ENCODE measurements around the gene ZNF487. TPM values are rescaled to one million over a fixed set of nuclear protein-coding genes. Genes with fewer than 3 reads are reported as not detected.
"Not testable (repeated sequence)": the region's sequence is repeated elsewhere in the genome, so short reads cannot be mapped to it uniquely, and the experiment has no call there.

Gene ZNF487
- total RNA-seq, 1 donor from 2014 or later = 2.2 TPM

GRCh38 chr10:43408710-43409384 lies 28.1 kb upstream of the ZNF487 start, which contains the start of gene HNRNPF:
HNRNPF (minus strand) TSS chr10:43409186; CDS start chr10:43387884, 21,302 bp downstream.
- no peaks in the 10 kb centered on the region for H3K9me3 Mint-ChIP-seq
- peaks cover 46% of the 10 kb centered on the region for H3K36me3 Mint-ChIP-seq (ENCODE audit: low read depth)
- H3K4me3 Mint-ChIP-seq (ENCODE audit: low read depth) = peak within 1 kb of the TSS; percentile 95
- H3K27ac Mint-ChIP-seq = peak within 1 kb of the TSS; percentile 99
- H3K4me1 Mint-ChIP-seq (ENCODE audit: low read depth) = peaks cover 25% of the 10 kb centered on the region
- intact Hi-C loops (cut with micrococcal nuclease) = loop anchor here (1.0 to 10.0 kb wide), 7 partner anchors 11 to 771 kb away; partner anchors contain the start of genes CSGALNACT2 and ZNF33B
- DNase-seq (ENCODE audit: low spot score) = peak; percentile 94
- H3K27me3 Mint-ChIP-seq (ENCODE audit: low read depth) = no peaks in the 10 kb centered on the region

GRCh38 chr10:43409385-43410109 lies 27.4 kb upstream of the ZNF487 start:
- Mint-ChIP-seq H3K27me3 (ENCODE audit: low read depth) (no peaks in the 10 kb centered on the region), H3K27ac (peak overlapping the region; percentile 99), H3K4me3 (ENCODE audit: low read depth) (peak overlapping the region; percentile 95), H3K4me1 (ENCODE audit: low read depth) (peaks cover 18% of the 10 kb centered on the region), H3K9me3 (no peaks in the 10 kb centered on the region), H3K36me3 (ENCODE audit: low read depth) (peaks cover 39% of the 10 kb centered on the region)
- intact Hi-C loops (cut with micrococcal nuclease) = loop anchor here (1.0 to 10.0 kb wide), 6 partner anchors 11 to 771 kb away; partner anchors contain the start of genes CSGALNACT2 and ZNF33B
- peak; percentile 72 for DNase-seq (ENCODE audit: low spot score)

GRCh38 chr10:43410345-43410744 lies 26.6 kb upstream of the ZNF487 start:
- peaks cover 15% of the 10 kb centered on the region for H3K4me1 Mint-ChIP-seq (ENCODE audit: low read depth)
- H3K27me3 Mint-ChIP-seq (ENCODE audit: low read depth) = no peaks in the 10 kb centered on the region
- H3K4me3 Mint-ChIP-seq (ENCODE audit: low read depth) = peak overlapping the region; percentile 95
- intact Hi-C loops (cut with micrococcal nuclease) = no loop called here
- no peak for DNase-seq (ENCODE audit: low spot score)
- H3K27ac Mint-ChIP-seq = peak overlapping the region; percentile 99
- H3K36me3 Mint-ChIP-seq (ENCODE audit: low read depth) = peaks cover 32% of the 10 kb centered on the region
- no peaks in the 10 kb centered on the region for H3K9me3 Mint-ChIP-seq

GRCh38 chr10:43411536-43411935 lies 25.4 kb upstream of the ZNF487 start:
- intact Hi-C loops (cut with micrococcal nuclease) = no loop called here
- Mint-ChIP-seq H3K4me1 (ENCODE audit: low read depth) (peaks cover 15% of the 10 kb centered on the region), H3K27me3 (ENCODE audit: low read depth) (no peaks in the 10 kb centered on the region)

GRCh38 chr10:43415544-43415943 lies 21.4 kb upstream of the ZNF487 start:
- no peaks in the 10 kb centered on the region for H3K27me3 Mint-ChIP-seq (ENCODE audit: low read depth)
- H3K36me3 Mint-ChIP-seq (ENCODE audit: low read depth) = peaks cover 4% of the 10 kb centered on the region
- intact Hi-C loops (cut with micrococcal nuclease) = no loop called here
- H3K4me1 Mint-ChIP-seq (ENCODE audit: low read depth) = peaks cover 25% of the 10 kb centered on the region
- H3K9me3 Mint-ChIP-seq = peaks cover 6% of the 10 kb centered on the region
- no peak for DNase-seq (ENCODE audit: low spot score)
- no peak overlapping the region for H3K27ac Mint-ChIP-seq
- H3K4me3 Mint-ChIP-seq (ENCODE audit: low read depth) = no peak overlapping the region

More at GRCh38 chr10:43411536-43411935, 25.4 kb upstream of the ZNF487 start:
- Mint-ChIP-seq H3K36me3 (ENCODE audit: low read depth) (peaks cover 20% of the 10 kb centered on the region), H3K4me3 (ENCODE audit: low read depth) (no peak overlapping the region), H3K27ac (no peak overlapping the region), H3K9me3 (no peaks in the 10 kb centered on the region)
- no peak for DNase-seq (ENCODE audit: low spot score)

- DNase-seq (ENCODE audit: low spot score) = peak; percentile 41
- Mint-ChIP-seq H3K27me3 (ENCODE audit: low read depth) (no peaks in the 10 kb centered on the region), H3K4me1 (ENCODE audit: low read depth) (peaks cover 30% of the 10 kb centered on the region), H3K27ac (peak overlapping the region; percentile 84), H3K4me3 (ENCODE audit: low read depth) (peak overlapping the region; percentile 30), H3K9me3 (peaks cover 6% of the 10 kb centered on the region), H3K36me3 (ENCODE audit: low read depth) (peaks cover 4% of the 10 kb centered on the region)
- intact Hi-C loops (cut with micrococcal nuclease) = no loop called here
Measured at GRCh38 chr10:43417950-43418768, 18.8 kb upstream of the ZNF487 start.

- Mint-ChIP-seq H3K27me3 (ENCODE audit: low read depth) (no peaks in the 10 kb centered on the region), H3K4me1 (ENCODE audit: low read depth) (peaks cover 30% of the 10 kb centered on the region), H3K36me3 (ENCODE audit: low read depth) (peaks cover 4% of the 10 kb centered on the region), H3K27ac (peak overlapping the region; percentile 97), H3K9me3 (peaks cover 6% of the 10 kb centered on the region), H3K4me3 (ENCODE audit: low read depth) (peak overlapping the region; percentile 52)
- DNase-seq (ENCODE audit: low spot score) = no peak
- intact Hi-C loops (cut with micrococcal nuclease) = loop anchor here (1.0 kb wide), 3 partner anchors 11 to 282 kb away; partner anchors contain the start of genes CSGALNACT2 and HNRNPF
Measured at GRCh38 chr10:43419997-43420368, 16.9 kb upstream of the ZNF487 start.

GRCh38 chr10:43420369-43421200 lies 16.3 kb upstream of the ZNF487 start:
- peaks cover 4% of the 10 kb centered on the region for H3K36me3 Mint-ChIP-seq (ENCODE audit: low read depth)
- peak overlapping the region; percentile 82 for H3K4me3 Mint-ChIP-seq (ENCODE audit: low read depth)
- H3K4me1 Mint-ChIP-seq (ENCODE audit: low read depth) = peaks cover 30% of the 10 kb centered on the region
- H3K27ac Mint-ChIP-seq = peak overlapping the region; percentile 98
- H3K9me3 Mint-ChIP-seq = peaks cover 6% of the 10 kb centered on the region
- intact Hi-C loops (cut with micrococcal nuclease) = loop anchor here (1.0 kb wide), 3 partner anchors 11 to 282 kb away; partner anchors contain the start of genes CSGALNACT2 and HNRNPF
- peak; percentile 80 for DNase-seq (ENCODE audit: low spot score)
- H3K27me3 Mint-ChIP-seq (ENCODE audit: low read depth) = no peaks in the 10 kb centered on the region

- intact Hi-C loops (cut with micrococcal nuclease) = no loop called here
- Mint-ChIP-seq H3K4me3 (ENCODE audit: low read depth) (peak overlapping the region; percentile 82), H3K4me1 (ENCODE audit: low read depth) (peaks cover 32% of the 10 kb centered on the region), H3K9me3 (peaks cover 6% of the 10 kb centered on the region), H3K36me3 (ENCODE audit: low read depth) (peaks cover 4% of the 10 kb centered on the region), H3K27me3 (ENCODE audit: low read depth) (no peaks in the 10 kb centered on the region), H3K27ac (peak overlapping the region; percentile 98)
- DNase-seq (ENCODE audit: low spot score) = no peak
Measured at GRCh38 chr10:43421201-43421507, 15.8 kb upstream of the ZNF487 start.

GRCh38 chr10:43421519-43421918 lies 15.4 kb upstream of the ZNF487 start:
- Mint-ChIP-seq H3K4me3 (ENCODE audit: low read depth) (peak overlapping the region; percentile 37), H3K27ac (peak overlapping the region; percentile 76), H3K9me3 (peaks cover 6% of the 10 kb centered on the region), H3K36me3 (ENCODE audit: low read depth) (peaks cover 4% of the 10 kb centered on the region), H3K27me3 (ENCODE audit: low read depth) (no peaks in the 10 kb centered on the region), H3K4me1 (ENCODE audit: low read depth) (peaks cover 32% of the 10 kb centered on the region)
- intact Hi-C loops (cut with micrococcal nuclease) = no loop called here
- no peak for DNase-seq (ENCODE audit: low spot score)

- H3K4me3 Mint-ChIP-seq (ENCODE audit: low read depth) = peak overlapping the region; percentile 37
- DNase-seq (ENCODE audit: low spot score); H3K27me3 Mint-ChIP-seq (ENCODE audit: low read depth); intact Hi-C loops (cut with micrococcal nuclease); H3K9me3 Mint-ChIP-seq; H3K36me3 Mint-ChIP-seq (ENCODE audit: low read depth): not testable (repeated sequence)
- peak overlapping the region; percentile 76 for H3K27ac Mint-ChIP-seq
- H3K4me1 Mint-ChIP-seq (ENCODE audit: low read depth) = peaks cover 32% of the 10 kb centered on the region
Measured at GRCh38 chr10:43421944-43422343, 15.0 kb upstream of the ZNF487 start.

GRCh38 chr10:43424416-43424815 lies 12.5 kb upstream of the ZNF487 start:
- DNase-seq (ENCODE audit: low spot score) = no peak
- H3K27ac Mint-ChIP-seq = no peak overlapping the region
- H3K36me3 Mint-ChIP-seq (ENCODE audit: low read depth) = peaks cover 4% of the 10 kb centered on the region
- no peak overlapping the region for H3K4me3 Mint-ChIP-seq (ENCODE audit: low read depth)
- intact Hi-C loops (cut with micrococcal nuclease) = no loop called here
- peaks cover 6% of the 10 kb centered on the region for H3K9me3 Mint-ChIP-seq
- peaks cover 22% of the 10 kb centered on the region for H3K4me1 Mint-ChIP-seq (ENCODE audit: low read depth)
- no peaks in the 10 kb centered on the region for H3K27me3 Mint-ChIP-seq (ENCODE audit: low read depth)
